Sigmoid colon (tissue), 4 donors: Measurements from ENCODE around the gene CENPP.

Source experiments
- CTCF ChIP-seq, 4 experiments: fragments of 450-650 bp in 3 of 4; fragments of 200-600 bp in 1 of 4; IDR thresholded peaks; one replicate each; pipeline ENCODE4 v1.5.1; 2016 to 2019; ENCODE audit warnings: antibody characterized with exemption in 4 of 4, mild to moderate bottlenecking in 3 of 4, moderate library complexity in 2 of 4
- POLR2A ChIP-seq, 2 donors: fragments of 450-650 bp; IDR thresholded peaks; one replicate each; pipeline ENCODE4 v1.6.1; 2016; ENCODE audit warnings: antibody characterized with exemption in 2 of 2, mild to moderate bottlenecking in 2 of 2, moderate library complexity in 2 of 2
- POLR2AphosphoS5 ChIP-seq, 4 donors: sonication (generic); formaldehyde crosslinking; IDR thresholded peaks; one replicate each; pipeline ENCODE4 v1.6.1; 2017; ENCODE audit warnings: antibody characterized with exemption in 4 of 4

GRCh38 chr9:92655896-92656536 is 330.3 kb downstream of the CENPP start:
- TF ChIP-seq CTCF (IDR thresholded peaks at IDR 0.05) = no peak
- no peak for TF ChIP-seq POLR2A (IDR thresholded peaks at IDR 0.05)
- TF ChIP-seq POLR2AphosphoS5 (IDR thresholded peaks at IDR 0.05) = no peak
